GM20000 (cell line): ENCODE data around the gene TMEM129.

Experiments used
- DNase-seq: peaks from one replicate; pipeline ENCODE4 v3.0.0; 2012; ENCODE audit warnings: low spot score
- TF ChIP-seq, protein P1 (sequence below): IDR thresholded peaks from 2 replicates; pipeline ENCODE4 v1.5.1; 2012; ENCODE audit warnings: mild to moderate bottlenecking, control low read depth; ENCODE audit errors: extremely low read depth, missing control alignments

The TMEM129 gene

DNA sequence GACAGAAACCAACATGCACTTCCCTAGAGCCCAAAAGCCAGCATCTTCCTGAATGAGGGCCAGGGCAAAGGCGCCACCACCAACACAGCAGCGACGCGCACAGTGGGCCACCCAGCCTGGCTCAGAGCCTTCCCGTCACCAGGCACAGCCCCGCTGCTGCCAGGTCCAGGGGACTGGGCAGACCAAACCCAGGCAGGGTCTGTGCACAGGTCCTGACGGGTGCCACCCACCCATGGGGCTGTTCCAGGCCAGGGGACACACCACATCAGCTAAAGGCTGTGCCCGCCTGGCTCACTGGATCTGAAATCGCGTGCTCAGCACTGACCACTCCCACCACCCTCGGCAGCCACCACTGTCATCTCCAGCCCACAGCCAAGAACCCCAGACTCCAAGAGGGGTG lies 50.8 kb downstream of the TMEM129 start:
- TF ChIP-seq, protein P1, sequence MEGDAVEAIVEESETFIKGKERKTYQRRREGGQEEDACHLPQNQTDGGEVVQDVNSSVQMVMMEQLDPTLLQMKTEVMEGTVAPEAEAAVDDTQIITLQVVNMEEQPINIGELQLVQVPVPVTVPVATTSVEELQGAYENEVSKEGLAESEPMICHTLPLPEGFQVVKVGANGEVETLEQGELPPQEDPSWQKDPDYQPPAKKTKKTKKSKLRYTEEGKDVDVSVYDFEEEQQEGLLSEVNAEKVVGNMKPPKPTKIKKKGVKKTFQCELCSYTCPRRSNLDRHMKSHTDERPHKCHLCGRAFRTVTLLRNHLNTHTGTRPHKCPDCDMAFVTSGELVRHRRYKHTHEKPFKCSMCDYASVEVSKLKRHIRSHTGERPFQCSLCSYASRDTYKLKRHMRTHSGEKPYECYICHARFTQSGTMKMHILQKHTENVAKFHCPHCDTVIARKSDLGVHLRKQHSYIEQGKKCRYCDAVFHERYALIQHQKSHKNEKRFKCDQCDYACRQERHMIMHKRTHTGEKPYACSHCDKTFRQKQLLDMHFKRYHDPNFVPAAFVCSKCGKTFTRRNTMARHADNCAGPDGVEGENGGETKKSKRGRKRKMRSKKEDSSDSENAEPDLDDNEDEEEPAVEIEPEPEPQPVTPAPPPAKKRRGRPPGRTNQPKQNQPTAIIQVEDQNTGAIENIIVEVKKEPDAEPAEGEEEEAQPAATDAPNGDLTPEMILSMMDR = no peak
- no peak for DNase-seq

DNA sequence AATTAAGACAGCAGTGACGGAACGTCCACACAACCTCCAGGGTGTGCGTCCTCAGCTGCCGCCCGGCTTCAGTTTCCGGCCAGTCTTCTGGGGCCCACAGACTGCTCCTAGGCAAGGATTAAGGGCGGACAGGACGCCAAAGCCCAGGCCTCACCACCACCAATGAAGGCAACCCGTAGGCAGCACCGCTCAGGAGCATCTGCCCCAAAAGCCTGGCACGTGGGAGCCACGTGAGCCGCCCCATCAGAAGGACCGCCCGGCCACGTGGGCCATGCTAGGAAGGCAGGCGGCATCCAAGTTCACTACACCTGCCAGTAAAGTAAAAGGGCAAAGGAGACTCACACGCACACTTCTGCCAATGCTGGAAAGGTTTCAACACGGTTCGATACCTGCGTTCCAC lies 51.3 kb downstream of the TMEM129 start:
- DNase-seq = no peak
- TF ChIP-seq, protein P1 = no peak

DNA sequence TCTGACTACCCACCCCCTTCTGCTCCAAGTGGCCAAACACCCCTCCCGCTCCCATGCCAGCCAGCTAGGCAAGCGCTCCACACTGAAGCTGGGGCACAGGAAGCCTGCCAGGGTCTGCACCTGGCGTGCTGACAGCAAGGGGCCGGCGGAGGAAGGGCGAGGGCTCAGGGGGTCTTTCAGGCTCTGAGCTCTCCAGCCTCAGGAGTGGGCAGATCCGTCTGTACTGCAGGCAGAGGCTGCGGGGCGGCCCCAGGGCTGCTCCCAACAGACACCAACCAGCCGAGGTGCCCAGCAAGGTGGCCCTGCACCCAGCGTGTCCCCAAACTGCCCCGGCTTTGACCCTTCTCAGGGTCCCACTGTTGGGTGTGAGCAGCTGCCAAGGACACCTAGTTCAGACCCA lies 51.9 kb downstream of the TMEM129 start:
- DNase-seq = no peak
- TF ChIP-seq, protein P1 = no peak

DNA sequence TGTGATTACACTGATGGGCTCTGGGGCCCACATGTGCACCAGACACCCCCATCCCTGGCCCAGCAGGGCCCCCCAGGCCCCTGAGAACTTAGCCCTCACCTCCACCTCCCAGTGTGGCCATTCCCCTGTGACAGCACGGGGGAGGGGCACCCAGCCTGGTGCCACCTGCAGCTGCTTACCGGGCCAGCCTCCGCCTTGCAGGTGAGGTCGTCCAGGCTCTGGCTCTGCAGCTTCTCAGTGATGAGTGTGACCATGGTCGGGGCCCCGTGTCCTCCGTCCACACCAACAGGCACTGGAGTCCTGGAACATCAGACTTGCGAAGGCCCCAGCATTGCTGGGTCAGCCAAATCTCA lies 52.7 kb downstream of the TMEM129 start:
- no peak for DNase-seq
- TF ChIP-seq, protein P1 = no peak

DNA sequence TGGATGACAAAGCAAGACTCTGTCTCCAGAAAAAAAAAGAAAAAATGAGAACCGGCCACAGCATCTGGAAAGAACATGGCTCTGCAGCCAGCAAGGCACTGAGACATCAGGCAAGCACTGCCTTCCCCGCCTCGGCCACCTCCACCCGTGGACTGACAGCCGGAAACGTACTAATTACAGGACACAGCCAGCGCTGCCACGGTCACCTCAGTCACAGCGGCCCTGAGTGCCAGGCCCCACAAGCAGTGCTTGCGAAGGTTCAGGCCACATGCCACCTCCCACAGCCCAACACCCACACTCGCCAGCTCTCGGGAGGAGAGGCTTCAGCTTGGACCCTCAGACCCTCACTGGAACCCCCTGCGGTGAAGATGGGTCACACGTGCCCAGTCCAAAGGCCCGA lies 53.9 kb downstream of the TMEM129 start:
- TF ChIP-seq, protein P1 = no peak
- no peak for DNase-seq

DNA sequence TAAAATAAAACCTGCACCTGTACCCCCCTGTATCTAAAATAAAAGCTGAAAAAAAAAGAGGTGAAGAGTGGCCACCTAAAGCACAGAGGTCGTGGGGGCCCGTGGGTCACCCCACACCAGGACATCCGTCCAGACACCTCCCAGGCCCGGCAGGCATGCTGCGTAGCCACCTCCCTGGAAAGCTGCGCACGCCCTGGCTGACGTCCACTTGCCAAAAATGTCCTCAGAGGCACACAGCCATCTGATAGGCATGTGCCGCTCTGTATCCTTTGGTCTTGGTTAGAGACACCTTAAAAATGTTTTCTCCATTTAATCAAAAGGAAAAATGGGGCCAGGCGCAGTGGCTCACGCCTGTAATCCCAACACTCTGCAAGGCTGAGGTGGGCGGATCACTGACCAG lies 54.7 kb downstream of the TMEM129 start:
- TF ChIP-seq, protein P1 = no peak
- no peak for DNase-seq
